GM21367 (cell line): ENCODE data around the gene TMEM123.

Experiments
- ATAC-seq: cut with Tn5 transposase; IDR thresholded peaks from one replicate; pipeline ENCODE4 v1.9.1; 2021; ENCODE audit not compliant: unreplicated experiment

TMEM123 gene

GRCh38 chr11:102472127-102472526 lies 19.6 kb upstream of the TMEM123 start:
- ATAC-seq: no peak

GRCh38 chr11:102471474-102471873 lies 18.9 kb upstream of the TMEM123 start:
- no peak for ATAC-seq

- no peak for ATAC-seq
Measured at GRCh38 chr11:102470251-102470650, 17.7 kb upstream of the TMEM123 start.

- no peak for ATAC-seq
Measured at GRCh38 chr11:102469196-102469821, 16.7 kb upstream of the TMEM123 start.

GRCh38 chr11:102468616-102469195 lies 16.1 kb upstream of the TMEM123 start:
- no peak for ATAC-seq

GRCh38 chr11:102467853-102468580 lies 15.5 kb upstream of the TMEM123 start:
- ATAC-seq: no peak

- ATAC-seq: no peak
Measured at GRCh38 chr11:102467080-102467708, 14.6 kb upstream of the TMEM123 start.

- ATAC-seq: no peak
Measured at GRCh38 chr11:102465696-102466095, 13.1 kb upstream of the TMEM123 start.

GRCh38 chr11:102464859-102465500 lies 12.4 kb upstream of the TMEM123 start:
- no peak for ATAC-seq

GRCh38 chr11:102464037-102464436 lies 11.5 kb upstream of the TMEM123 start:
- ATAC-seq: no peak

GRCh38 chr11:102462610-102463009 lies 10.0 kb upstream of the TMEM123 start:
- no peak for ATAC-seq

- ATAC-seq: no peak
Measured at GRCh38 chr11:102459393-102459792, 6.8 kb upstream of the TMEM123 start.

GRCh38 chr11:102458548-102458947 lies 6.0 kb upstream of the TMEM123 start:
- ATAC-seq: no peak

GRCh38 chr11:102457865-102458264 lies 5.3 kb upstream of the TMEM123 start:
- ATAC-seq: no peak

GRCh38 chr11:102457056-102457677 lies 4.6 kb upstream of the TMEM123 start:
- ATAC-seq: no peak

GRCh38 chr11:102456381-102456780 lies 3.8 kb upstream of the TMEM123 start:
- ATAC-seq: no peak

- ATAC-seq: no peak
Measured at GRCh38 chr11:102453921-102454320, 1.4 kb upstream of the TMEM123 start.

GRCh38 chr11:102453302-102453695 lies 734 bp upstream of the TMEM123 start:
- ATAC-seq: no peak

GRCh38 chr11:102451681-102452460 lies 694 bp downstream of the TMEM123 start:
- peak; percentile 56 for ATAC-seq

- ATAC-seq: no peak
Measured at GRCh38 chr11:102451041-102451680, 1.4 kb downstream of the TMEM123 start.
